ENCODE data around the gene SPRN. TPM values are rescaled to one million over a fixed set of nuclear protein-coding genes. Genes with fewer than 3 reads are reported as not detected.

SPRN gene
- total and polyA plus RNA-seq, 2 of the 4 experiments (the other 2 are of a cell fraction) = 0.36 to 2.3 TPM

DNA sequence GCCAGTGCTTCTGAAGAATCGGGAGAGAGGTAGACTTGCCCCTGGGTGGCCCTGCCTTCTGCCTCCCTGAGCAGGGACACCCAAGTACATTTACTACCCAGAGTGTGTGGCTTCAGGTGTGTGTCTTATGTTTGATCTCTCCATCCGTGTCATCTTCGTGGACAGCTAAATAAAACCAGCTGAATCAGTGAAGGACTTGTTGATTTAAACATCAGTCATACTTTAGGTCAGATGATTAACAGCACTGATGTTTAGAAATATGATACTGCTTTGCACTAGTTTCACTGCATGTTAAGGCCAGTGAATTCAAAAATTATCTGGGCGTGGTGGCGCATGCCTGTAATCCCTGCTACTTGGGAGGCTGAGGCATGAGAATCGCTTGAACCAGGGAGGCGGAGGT, 26.5 kb downstream of the SPRN start:
- in situ Hi-C loops (cut with MboI; ENCODE audit: low sequenced_read_pairs) (no loop called here), dilution Hi-C loops (cut with HindIII; ENCODE audit: low sequenced_read_pairs, unreplicated experiment) (no loop called here), intact Hi-C loops (cut with micrococcal nuclease) (no loop called here)
- H2BK20ac ChIP-seq (ENCODE audit: low read depth, low read length) = no peak overlapping the region
- ChIA-PET POLR2A (ENCODE audit: unreplicated experiment) (no interaction called here), CTCF (no interaction called here)
- H3K9me3 ChIP-seq (ENCODE audit: control insufficient read depth, insufficient read depth, low read length) = no peaks in the 10 kb centered on the region
- peaks cover 9% of the 10 kb centered on the region; the same call in 1 of the 2 replicates for H3K9me1 ChIP-seq (ENCODE audit: insufficient read depth, low read length)
- H3K56ac ChIP-seq (ENCODE audit: extremely low read depth, insufficient read depth, low read length) = no peak overlapping the region
- no peak overlapping the region for H3K4me2 ChIP-seq (ENCODE audit: low read depth, low read length)
- WGBS, 2 experiments (ENCODE audit: extremely low coverage in 2 of 2, insufficient read length in 1 of 2) = 100% methylated on average over 4 of the region's 7 CpGs; no CpG with 5 or more reads in 1 of the 2 experiments
- H3K23ac ChIP-seq (ENCODE audit: low read depth, low read length) = no peak overlapping the region
- no peak overlapping the region for H2BK15ac ChIP-seq (ENCODE audit: low read depth, low read length)
- no peak overlapping the region for H2AK5ac ChIP-seq (ENCODE audit: low read depth, low read length)
- H2AFZ ChIP-seq (replicated peaks; ENCODE audit: low read length, poor library complexity) = no peak overlapping the region
- H3K36me3 ChIP-seq (ENCODE audit: control insufficient read depth, insufficient read depth, low read length) = peaks cover 47% of the 10 kb centered on the region
- H2BK5ac ChIP-seq (ENCODE audit: low read depth, low read length, poor library complexity, severe bottlenecking) = no peak overlapping the region
- no peak overlapping the region for H3K4me3 ChIP-seq (ENCODE audit: insufficient read depth, low read depth, low read length)
- H3K4me1 ChIP-seq (ENCODE audit: control insufficient read depth, insufficient read depth, low read length) = peaks cover 4% of the 10 kb centered on the region; the same call in 1 of the 2 replicates
- TF ChIP-seq MXI1 (IDR thresholded peaks at IDR 0.05; ENCODE audit: borderline replicate concordance, low read depth, low read length) (no peak), MAFK (IDR thresholded peaks at IDR 0.05; ENCODE audit: low read depth, low read length) (no peak), POLR2A (IDR thresholded peaks at IDR 0.05; ENCODE audit: low read depth, low read length) (no peak)
- ATAC-seq (ENCODE audit: low read depth) = no peak
- H3K27me3 ChIP-seq (ENCODE audit: control insufficient read depth, insufficient read depth, low read length) = no peaks in the 10 kb centered on the region
- H4K20me1 ChIP-seq (ENCODE audit: insufficient read depth, low read length) = no peaks in the 10 kb centered on the region
- no peak overlapping the region for H3K14ac ChIP-seq (replicated peaks; ENCODE audit: low read depth, low read length)
- no peak overlapping the region for H2AK9ac ChIP-seq (replicated peaks; ENCODE audit: low read depth, low read length, poor library complexity)
- H2BK120ac ChIP-seq (ENCODE audit: low read depth, low read length) = no peak overlapping the region
- no TSS peak for BruUV-seq (replicated peaks)
- peaks cover 38 to 55% of the 10 kb centered on the region in 2 experiments for H3K79me1 ChIP-seq (ENCODE audit: low read depth in 1 of 2, low read length in 2 of 2)
- H3K18ac ChIP-seq (ENCODE audit: low read depth, low read length) = no peak overlapping the region
- no peak overlapping the region for H3K27ac ChIP-seq (ENCODE audit: insufficient read depth, low read length)
- no peak overlapping the region for H3K4ac ChIP-seq (ENCODE audit: low read depth, low read length)
- no peak overlapping the region for H4K8ac ChIP-seq (ENCODE audit: low read depth in 2 of 2, low read length in 2 of 2)
- H3K9ac ChIP-seq (ENCODE audit: low read depth, low read length) = no peak overlapping the region
- peak; percentile 39 for DNase-seq
- H4K91ac ChIP-seq (ENCODE audit: insufficient read depth, low read depth, low read length) = no peak overlapping the region
- H4K5ac ChIP-seq (ENCODE audit: low read depth, low read length) = no peak overlapping the region

All from IMR-90 (cell line).